Endothelial cell (in vitro differentiated cells): ENCODE results near the gene R3HCC1L. TPM values are rescaled to one million over a fixed set of nuclear protein-coding genes. Genes with fewer than 3 reads are reported as not detected.
A peak's percentile ranks its signal among the peaks of the same experiment; 100 is the strongest.

Experiments used
- DNase-seq: peaks from one replicate; pipeline ENCODE4 v3.0.0; 2021; ENCODE audit warnings: low spot score
- H3K27ac Mint-ChIP-seq: one replicate; pipeline ENCODE4 v1.8.0; 2021; ENCODE audit warnings: mixed read lengths, inconsistent platforms; ENCODE audit not compliant: unreplicated experiment
- H3K27me3 Mint-ChIP-seq: one replicate; pipeline ENCODE4 v1.8.0; 2021; ENCODE audit warnings: mild to moderate bottlenecking, moderate library complexity, mixed read lengths, inconsistent platforms; ENCODE audit not compliant: unreplicated experiment
- H3K36me3 Mint-ChIP-seq: one replicate; pipeline ENCODE4 v1.8.0; 2021; ENCODE audit warnings: mild to moderate bottlenecking, low read depth, mixed read lengths, inconsistent platforms; ENCODE audit not compliant: unreplicated experiment
- H3K4me1 Mint-ChIP-seq: one replicate; pipeline ENCODE4 v1.8.0; 2021; ENCODE audit warnings: mild to moderate bottlenecking, mixed read lengths, inconsistent platforms; ENCODE audit not compliant: unreplicated experiment
- H3K4me3 Mint-ChIP-seq: one replicate; pipeline ENCODE4 v1.8.0; 2021; ENCODE audit warnings: mild to moderate bottlenecking, mixed read lengths, inconsistent platforms; ENCODE audit not compliant: unreplicated experiment
- H3K9me3 Mint-ChIP-seq: one replicate; pipeline ENCODE4 v1.8.0; 2021; ENCODE audit warnings: mixed read lengths, inconsistent platforms; ENCODE audit not compliant: unreplicated experiment
- total RNA-seq: library from RNA; stranded (reverse); fragmentation: NEBNext Ultra II Directional; extraction: Animal tissue kit (Norgen Biotek cat#: 25700); gene quantifications from one replicate; pipeline ENCODE4 v1.2.1, GENCODE V29; 2021; ENCODE audit not compliant: unreplicated experiment
- TF ChIP-seq, protein P1 (sequence below): fragments of 200-600 bp; sonication (generic); IDR thresholded peaks from one replicate; pipeline ENCODE4 v1.5.0; 2021; ENCODE audit warnings: antibody characterized with exemption; ENCODE audit not compliant: unreplicated experiment

Gene R3HCC1L
- total RNA-seq, 1 donor from 2014 or later = 21.3 TPM

DNA sequence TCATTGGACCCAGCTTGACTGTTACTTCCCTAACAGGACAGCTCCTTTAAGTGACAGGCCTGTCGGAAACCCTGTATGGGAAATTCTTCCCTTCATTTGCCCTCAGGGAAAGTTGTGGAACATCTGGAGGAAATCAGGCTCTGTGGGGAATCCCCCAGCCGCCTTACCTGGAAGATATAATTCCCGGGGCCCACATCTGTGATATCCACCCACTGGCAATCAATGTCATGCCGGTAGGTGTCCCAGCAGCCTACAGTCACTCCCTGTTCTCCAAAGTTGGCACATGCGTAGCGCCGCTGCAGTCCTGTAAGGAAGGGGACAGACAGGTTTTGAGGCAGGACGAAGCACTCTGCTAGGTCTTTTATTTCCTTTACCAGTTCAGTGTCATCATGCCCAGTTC is 116.9 kb downstream of the R3HCC1L start:
- H3K4me1 Mint-ChIP-seq = peaks cover 25% of the 10 kb centered on the region
- H3K36me3 Mint-ChIP-seq = peaks cover 5% of the 10 kb centered on the region
- no peak overlapping the region for H3K27ac Mint-ChIP-seq
- no peak for DNase-seq
- H3K9me3 Mint-ChIP-seq = no peaks in the 10 kb centered on the region
- TF ChIP-seq, protein P1, sequence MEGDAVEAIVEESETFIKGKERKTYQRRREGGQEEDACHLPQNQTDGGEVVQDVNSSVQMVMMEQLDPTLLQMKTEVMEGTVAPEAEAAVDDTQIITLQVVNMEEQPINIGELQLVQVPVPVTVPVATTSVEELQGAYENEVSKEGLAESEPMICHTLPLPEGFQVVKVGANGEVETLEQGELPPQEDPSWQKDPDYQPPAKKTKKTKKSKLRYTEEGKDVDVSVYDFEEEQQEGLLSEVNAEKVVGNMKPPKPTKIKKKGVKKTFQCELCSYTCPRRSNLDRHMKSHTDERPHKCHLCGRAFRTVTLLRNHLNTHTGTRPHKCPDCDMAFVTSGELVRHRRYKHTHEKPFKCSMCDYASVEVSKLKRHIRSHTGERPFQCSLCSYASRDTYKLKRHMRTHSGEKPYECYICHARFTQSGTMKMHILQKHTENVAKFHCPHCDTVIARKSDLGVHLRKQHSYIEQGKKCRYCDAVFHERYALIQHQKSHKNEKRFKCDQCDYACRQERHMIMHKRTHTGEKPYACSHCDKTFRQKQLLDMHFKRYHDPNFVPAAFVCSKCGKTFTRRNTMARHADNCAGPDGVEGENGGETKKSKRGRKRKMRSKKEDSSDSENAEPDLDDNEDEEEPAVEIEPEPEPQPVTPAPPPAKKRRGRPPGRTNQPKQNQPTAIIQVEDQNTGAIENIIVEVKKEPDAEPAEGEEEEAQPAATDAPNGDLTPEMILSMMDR = no peak
- peaks cover 4% of the 10 kb centered on the region for H3K27me3 Mint-ChIP-seq
- H3K4me3 Mint-ChIP-seq = peak overlapping the region; percentile 4

DNA sequence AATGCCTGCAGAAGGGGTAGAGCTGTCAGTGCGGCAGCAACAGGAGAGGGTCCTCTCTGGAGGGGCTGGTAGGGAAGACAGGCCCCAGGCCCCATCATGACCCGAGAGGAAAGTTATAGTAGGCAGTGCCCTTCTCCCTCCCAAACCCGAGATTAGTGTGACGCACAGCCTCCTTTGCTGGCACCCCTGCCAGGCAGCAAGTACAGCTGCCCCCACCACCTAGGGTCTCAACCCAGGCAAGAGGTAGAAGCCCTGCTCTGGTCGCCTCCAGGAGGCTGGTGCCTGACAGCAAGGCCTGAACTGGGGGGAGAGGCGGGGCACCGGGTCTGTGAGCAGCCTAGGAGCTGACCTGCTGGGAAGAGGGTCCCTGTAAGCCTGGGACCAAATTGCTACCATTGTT is 118.0 kb downstream of the R3HCC1L start:
- peaks cover 5% of the 10 kb centered on the region for H3K36me3 Mint-ChIP-seq
- H3K9me3 Mint-ChIP-seq = no peaks in the 10 kb centered on the region
- DNase-seq = no peak
- H3K27me3 Mint-ChIP-seq = peaks cover 4% of the 10 kb centered on the region
- peaks cover 16% of the 10 kb centered on the region for H3K4me1 Mint-ChIP-seq
- H3K27ac Mint-ChIP-seq = no peak overlapping the region
- H3K4me3 Mint-ChIP-seq = no peak overlapping the region
- TF ChIP-seq, protein P1 = no peak

- TF ChIP-seq, protein P1 = no peak
- DNase-seq = no peak
- H3K9me3 Mint-ChIP-seq = no peaks in the 10 kb centered on the region
- H3K4me3 Mint-ChIP-seq = no peak overlapping the region
- peaks cover 5% of the 10 kb centered on the region for H3K36me3 Mint-ChIP-seq
- H3K4me1 Mint-ChIP-seq = peaks cover 14% of the 10 kb centered on the region
- H3K27me3 Mint-ChIP-seq = peaks cover 4% of the 10 kb centered on the region
- no peak overlapping the region for H3K27ac Mint-ChIP-seq
Observed at GRCh38 chr10:98253499-98253898, 119.0 kb downstream of the R3HCC1L start.

DNA sequence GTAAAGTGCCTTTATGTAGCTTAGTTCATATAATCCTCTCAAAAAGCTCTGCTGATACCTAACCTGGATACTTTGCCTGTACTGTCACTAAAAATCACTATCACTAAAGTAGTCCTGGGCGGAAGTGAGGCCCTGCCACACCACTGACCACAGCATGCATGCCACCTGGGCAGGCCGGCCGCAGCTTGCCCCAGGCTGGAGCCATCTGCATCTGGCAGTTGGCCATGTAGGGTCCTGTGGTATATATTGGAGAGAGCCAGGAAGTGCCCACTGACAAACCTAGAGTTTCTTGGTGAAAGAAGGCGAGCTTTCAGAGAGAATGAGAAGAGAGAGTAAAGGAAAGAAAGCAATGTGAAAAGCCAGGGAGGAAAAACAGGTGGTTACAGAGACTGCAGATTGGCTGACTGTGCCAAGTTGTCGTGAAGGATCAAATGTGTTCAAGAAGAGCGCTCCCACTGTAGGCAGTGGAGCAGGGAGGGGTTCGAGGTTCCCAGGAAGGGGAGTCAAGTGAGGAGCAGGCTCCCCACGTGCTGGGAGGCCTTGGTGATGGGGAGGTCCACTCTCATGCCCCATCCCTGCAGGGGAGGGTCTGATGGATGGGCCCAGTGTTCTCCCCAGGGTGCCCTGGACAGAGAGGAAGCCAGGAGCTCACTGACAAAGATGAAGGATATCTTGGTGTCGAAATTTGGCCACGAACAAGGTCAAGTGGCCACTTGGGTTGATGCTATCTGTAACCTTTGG is 119.9 kb downstream of the R3HCC1L start:
- H3K27me3 Mint-ChIP-seq = peaks cover 4% of the 10 kb centered on the region

More for the DNA sequence above, 119.9 kb downstream of the R3HCC1L start:
- no peak for DNase-seq
- Mint-ChIP-seq H3K4me1 (peaks cover 14% of the 10 kb centered on the region), H3K36me3 (peaks cover 5% of the 10 kb centered on the region), H3K9me3 (no peaks in the 10 kb centered on the region), H3K4me3 (no peak overlapping the region), H3K27ac (no peak overlapping the region)
- TF ChIP-seq, protein P1 = no peak
